Peyer's patch (tissue), 4 donors: ENCODE measurements around the gene PRKD1.

Experiments
- CTCF ChIP-seq, 6 experiments: fragments of 450-650 bp in 4 of 6; fragments of 200-600 bp in 2 of 6; sonication (generic) in 1 of 6; IDR thresholded peaks; one replicate each; pipeline ENCODE4 v1.5.1; 2017 to 2019; ENCODE audit warnings: antibody characterized with exemption in 6 of 6, mild to moderate bottlenecking in 3 of 6, moderate library complexity in 1 of 6
- POLR2A ChIP-seq, 2 donors: fragments of 450-650 bp; IDR thresholded peaks; one replicate each; pipeline ENCODE4 v1.5.1; 2017; ENCODE audit warnings: antibody characterized with exemption in 2 of 2, mild to moderate bottlenecking in 2 of 2, moderate library complexity in 2 of 2

GRCh38 chr14:29706700-29707099 is 220.9 kb downstream of the PRKD1 start:
- TF ChIP-seq CTCF (IDR thresholded peaks at IDR 0.05) (no peak), POLR2A (IDR thresholded peaks at IDR 0.05) (no peak)
